T47D (cell line): ENCODE data around the gene NUDT21.
A peak's percentile ranks its signal among the peaks of the same experiment; 100 is the strongest.
"Not testable (repeated sequence)": the region's sequence is repeated elsewhere in the genome, so short reads cannot be mapped to it uniquely, and the experiment has no call there.

Source experiments
- DNase-seq, 2 experiments: peaks; one replicate each; pipeline versions ENCODE4 v3.0.0 to v3.0.0-alpha.2; 2011 to 2012; ENCODE audit warnings: low read depth in 1 of 2, low spot score in 1 of 2
- JUND ChIP-seq: IDR thresholded peaks from 2 replicates; pipeline ENCODE4 v1.6.1; 2012; ENCODE audit warnings: low read depth
- in situ Hi-C: cut with HindIII; loops from 2 replicates; pipeline ENCODE4 v1.10.0; 2016; ENCODE audit warnings: low sequenced_read_pairs, low pct_unique_long_range_greater_than_20kb

The NUDT21 gene

GRCh38 chr16:56450986-56451752 is at the start of gene NUDT21, which contains the start of gene OGFOD1:
NUDT21 (minus strand) TSS chr16:56451332; CDS start chr16:56451202, 130 bp downstream.
OGFOD1 (plus strand) TSS chr16:56451554; CDS start chr16:56451613, 59 bp downstream.
- no peak for TF ChIP-seq JUND
- in situ Hi-C loops, result no loop called here
- DNase-seq, result peak; percentile 95 to 96

GRCh38 chr16:56493815-56494214 is 42.7 kb upstream of the NUDT21 start:
- TF ChIP-seq JUND, result no peak
- DNase-seq, result no peak
- in situ Hi-C loops, result no loop called here

GRCh38 chr16:56493126-56493525 is 42.0 kb upstream of the NUDT21 start:
- DNase-seq, result no peak
- TF ChIP-seq JUND, result no peak
- in situ Hi-C loops, result no loop called here

GRCh38 chr16:56491657-56492261 is 40.6 kb upstream of the NUDT21 start:
- in situ Hi-C loops, result no loop called here
- no peak for DNase-seq
- TF ChIP-seq JUND, result no peak

- DNase-seq, in situ Hi-C loops: not testable (repeated sequence)
Observed at GRCh38 chr16:56488868-56489267, 37.7 kb upstream of the NUDT21 start.

- in situ Hi-C loops, result no loop called here
- no peak for DNase-seq
- no peak for TF ChIP-seq JUND
Observed at GRCh38 chr16:56488035-56488434, 36.9 kb upstream of the NUDT21 start.

- in situ Hi-C loops, result no loop called here
- DNase-seq, result no peak
- no peak for TF ChIP-seq JUND
Observed at GRCh38 chr16:56483394-56483793, 32.3 kb upstream of the NUDT21 start.

GRCh38 chr16:56482683-56483236 is 31.6 kb upstream of the NUDT21 start:
- no peak for TF ChIP-seq JUND
- in situ Hi-C loops, result no loop called here
- DNase-seq, result no peak

GRCh38 chr16:56481468-56482122 is 30.5 kb upstream of the NUDT21 start:
- TF ChIP-seq JUND, result no peak
- no peak for DNase-seq
- in situ Hi-C loops, result no loop called here

- DNase-seq, result no peak
- in situ Hi-C loops, result no loop called here
- TF ChIP-seq JUND, result no peak
Observed at GRCh38 chr16:56480776-56481467, 29.8 kb upstream of the NUDT21 start.

- TF ChIP-seq JUND, result no peak
- in situ Hi-C loops, result no loop called here
- DNase-seq, result no peak
Observed at GRCh38 chr16:56479469-56479868, 28.3 kb upstream of the NUDT21 start.

GRCh38 chr16:56478281-56479049 is 27.3 kb upstream of the NUDT21 start:
- in situ Hi-C loops, result no loop called here
- DNase-seq, result no peak

More at GRCh38 chr16:56478281-56479049, 27.3 kb upstream of the NUDT21 start:
- no peak for TF ChIP-seq JUND
